Measurements from ENCODE around the gene AGER. TPM values are rescaled to one million over a fixed set of nuclear protein-coding genes. Genes with fewer than 3 reads are reported as not detected.
A peak's percentile ranks its signal among the peaks of the same experiment; 100 is the strongest.

The AGER gene
- total and polyA plus RNA-seq, 2 experiments from 2014 or later: 3.4 to 4.5 TPM

DNA sequence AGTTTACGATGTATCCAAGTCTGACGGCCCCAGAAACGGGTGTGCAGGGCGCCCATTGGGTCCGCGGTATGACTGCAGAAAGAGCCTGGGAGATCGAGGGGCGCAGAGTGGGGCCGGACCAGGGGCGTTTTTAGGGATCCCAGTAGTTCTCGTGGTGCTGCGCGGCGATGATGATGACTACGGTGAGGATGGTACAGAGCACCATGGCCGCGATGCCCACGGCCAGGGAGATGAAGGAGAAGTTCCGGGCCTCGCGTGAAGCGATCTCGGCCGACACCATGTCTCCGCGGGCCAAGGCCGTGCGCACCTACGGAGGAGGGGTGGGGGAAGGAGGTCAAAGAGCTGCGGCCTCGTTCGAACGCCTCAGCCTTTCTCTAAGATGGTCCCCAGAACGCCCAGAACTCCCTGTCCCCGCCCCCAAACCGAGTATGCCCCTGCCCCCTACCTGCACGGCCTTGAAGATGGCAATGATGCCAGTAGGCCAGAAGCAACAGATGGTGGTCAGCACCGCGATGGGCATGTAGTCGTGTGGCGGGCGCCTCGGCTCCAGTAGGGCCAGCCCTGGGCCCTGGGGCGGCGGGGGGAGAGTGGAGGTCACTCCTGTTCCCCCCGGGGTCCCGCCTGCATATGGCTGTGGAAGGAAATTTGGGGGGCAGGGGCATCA is 34.8 kb downstream of the AGER start:
- Histone ChIP-seq H3K36me3 (replicated peaks; ENCODE audit: insufficient read depth, low read depth) (no peaks in the 10 kb centered on the region), H3K9me2 (replicated peaks; ENCODE audit: insufficient read depth) (no peaks in the 10 kb centered on the region), H3K27ac (no peak overlapping the region), H3K27me3 (peaks cover 26% of the 10 kb centered on the region), H4K20me1 (ENCODE audit: insufficient read depth, poor library complexity, severe bottlenecking) (no peaks in the 10 kb centered on the region), H3K4me2 (peak overlapping the region; percentile 66), H3K9me3 (ENCODE audit: low read depth) (no peaks in the 10 kb centered on the region), H3K79me2 (no peaks in the 10 kb centered on the region), H2AFZ (no peak overlapping the region), H3K4me1 (ENCODE audit: insufficient read depth) (peaks cover 17% of the 10 kb centered on the region), H3K4me3 (no peak overlapping the region)
- no peak for DNase-seq (ENCODE audit: low spot score)
- TF ChIP-seq, protein P1, sequence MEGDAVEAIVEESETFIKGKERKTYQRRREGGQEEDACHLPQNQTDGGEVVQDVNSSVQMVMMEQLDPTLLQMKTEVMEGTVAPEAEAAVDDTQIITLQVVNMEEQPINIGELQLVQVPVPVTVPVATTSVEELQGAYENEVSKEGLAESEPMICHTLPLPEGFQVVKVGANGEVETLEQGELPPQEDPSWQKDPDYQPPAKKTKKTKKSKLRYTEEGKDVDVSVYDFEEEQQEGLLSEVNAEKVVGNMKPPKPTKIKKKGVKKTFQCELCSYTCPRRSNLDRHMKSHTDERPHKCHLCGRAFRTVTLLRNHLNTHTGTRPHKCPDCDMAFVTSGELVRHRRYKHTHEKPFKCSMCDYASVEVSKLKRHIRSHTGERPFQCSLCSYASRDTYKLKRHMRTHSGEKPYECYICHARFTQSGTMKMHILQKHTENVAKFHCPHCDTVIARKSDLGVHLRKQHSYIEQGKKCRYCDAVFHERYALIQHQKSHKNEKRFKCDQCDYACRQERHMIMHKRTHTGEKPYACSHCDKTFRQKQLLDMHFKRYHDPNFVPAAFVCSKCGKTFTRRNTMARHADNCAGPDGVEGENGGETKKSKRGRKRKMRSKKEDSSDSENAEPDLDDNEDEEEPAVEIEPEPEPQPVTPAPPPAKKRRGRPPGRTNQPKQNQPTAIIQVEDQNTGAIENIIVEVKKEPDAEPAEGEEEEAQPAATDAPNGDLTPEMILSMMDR (IDR thresholded peaks at IDR 0.05; ENCODE audit: poor library complexity): no peak
- TF ChIP-seq EZH2phosphoT487 (IDR thresholded peaks at IDR 0.05; ENCODE audit: low read depth, severe bottlenecking, unreplicated experiment): no peak
- no peak for TF ChIP-seq EZH2 (IDR thresholded peaks at IDR 0.05; ENCODE audit: borderline replicate concordance)
- 63% methylated on average over 37 of the region's 47 CpGs for WGBS (ENCODE audit: low lambda C conversion rate, missing lambda C conversion rate)

DNA sequence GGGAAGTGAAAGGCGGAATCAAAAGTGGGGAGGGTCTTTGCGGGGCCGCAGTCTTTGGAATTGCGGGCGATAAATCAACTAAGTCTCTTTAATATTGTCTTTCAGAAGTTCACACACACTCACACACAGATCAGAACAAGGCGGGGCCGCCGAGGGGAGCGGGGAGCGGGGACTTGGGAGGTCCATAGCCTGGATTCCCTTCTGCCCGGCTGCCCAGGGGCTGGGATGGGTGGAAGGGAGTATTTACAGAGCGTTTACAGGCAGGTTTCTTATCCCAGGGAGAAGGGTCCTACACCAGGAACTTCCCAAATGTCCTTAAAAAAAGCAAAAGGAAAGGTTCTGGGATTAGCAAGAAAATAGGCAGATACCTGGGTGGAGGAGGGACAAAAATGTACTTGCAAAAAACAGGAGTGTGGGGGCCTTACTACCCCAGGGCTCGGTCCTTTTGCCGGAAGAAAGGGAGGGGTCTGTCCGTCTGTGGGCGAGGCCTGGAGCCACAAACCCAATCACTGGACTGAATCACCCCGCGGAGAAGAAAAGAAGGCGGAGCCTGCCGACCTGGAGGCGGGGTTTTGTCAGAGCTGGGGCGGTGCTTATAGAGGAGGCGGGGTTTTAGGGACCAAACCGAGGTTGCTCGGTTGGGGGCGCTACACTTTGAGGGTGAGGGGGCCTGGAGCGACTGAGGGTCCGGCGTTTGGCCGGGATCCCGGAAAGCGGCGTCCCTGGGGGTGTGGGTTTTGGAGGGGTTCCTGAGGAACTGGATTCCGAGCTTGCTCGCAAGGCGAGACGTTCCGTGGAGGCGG is 35.6 kb downstream of the AGER start:
- H3K27ac ChIP-seq: no peak overlapping the region
- no peaks in the 10 kb centered on the region for H3K79me2 ChIP-seq
- TF ChIP-seq EZH2 (IDR thresholded peaks at IDR 0.05; ENCODE audit: borderline replicate concordance) (no peak), EZH2phosphoT487 (IDR thresholded peaks at IDR 0.05; ENCODE audit: low read depth, severe bottlenecking, unreplicated experiment) (no peak)
- TF ChIP-seq, protein P1 (IDR thresholded peaks at IDR 0.05; ENCODE audit: poor library complexity): peak; percentile 23
- H3K36me3 ChIP-seq (replicated peaks; ENCODE audit: insufficient read depth, low read depth): no peaks in the 10 kb centered on the region
- H3K4me1 ChIP-seq (ENCODE audit: insufficient read depth): peaks cover 17% of the 10 kb centered on the region
- H3K9me3 ChIP-seq (ENCODE audit: low read depth): no peaks in the 10 kb centered on the region
- whole genome bisulfite sequencing (ENCODE audit: low lambda C conversion rate, missing lambda C conversion rate): 47% methylated on average over 38 of the region's 39 CpGs
- no peaks in the 10 kb centered on the region for H3K9me2 ChIP-seq (replicated peaks; ENCODE audit: insufficient read depth)
- H3K4me2 ChIP-seq: peak overlapping the region; percentile 66
- H2AFZ ChIP-seq: no peak overlapping the region
- H4K20me1 ChIP-seq (ENCODE audit: insufficient read depth, poor library complexity, severe bottlenecking): no peaks in the 10 kb centered on the region
- H3K4me3 ChIP-seq: no peak overlapping the region
- DNase-seq (ENCODE audit: low spot score): peak; percentile 72
- peaks cover 26% of the 10 kb centered on the region for H3K27me3 ChIP-seq

DNA sequence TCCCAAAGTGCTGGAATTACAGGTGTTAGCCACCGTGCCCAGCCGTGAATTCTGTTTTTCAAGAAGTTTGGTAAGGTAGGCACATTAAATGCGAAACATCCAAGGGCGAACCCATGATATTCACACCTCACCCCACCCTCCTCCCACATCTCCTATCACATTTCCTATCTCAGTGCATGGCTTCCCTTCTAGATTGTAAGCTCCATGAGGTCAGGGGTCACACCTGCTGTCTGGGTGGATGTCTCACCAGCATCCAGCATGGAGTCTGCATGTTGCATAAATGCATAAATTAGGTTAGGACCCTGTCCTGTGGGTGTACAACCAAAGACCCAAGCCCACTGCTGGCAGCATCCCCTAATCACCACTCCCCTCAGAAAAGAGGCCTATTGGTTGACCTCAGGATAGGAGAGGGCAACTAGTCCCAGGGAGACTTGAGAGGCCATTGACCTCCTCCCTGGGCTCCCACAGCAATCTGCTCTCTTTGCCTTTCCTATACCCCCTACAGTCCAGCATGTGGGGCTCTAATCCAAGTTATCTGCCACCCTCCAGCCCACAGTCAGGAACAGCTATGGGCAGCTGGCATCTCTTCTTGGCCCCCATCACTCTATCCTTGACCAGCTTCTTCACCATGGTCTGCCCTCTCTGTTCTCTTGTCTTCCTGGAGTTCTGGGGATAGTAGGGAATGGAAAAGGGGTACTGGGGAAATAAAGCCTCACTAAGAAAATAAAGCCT is 36.5 kb downstream of the AGER start:
- H4K20me1 ChIP-seq (ENCODE audit: insufficient read depth, poor library complexity, severe bottlenecking): no peaks in the 10 kb centered on the region
- no peak for DNase-seq (ENCODE audit: low spot score)
- peaks cover 26% of the 10 kb centered on the region for H3K27me3 ChIP-seq
- WGBS (ENCODE audit: low lambda C conversion rate, missing lambda C conversion rate): 98% methylated on average over 4 of the region's 4 CpGs
- no peaks in the 10 kb centered on the region for H3K36me3 ChIP-seq (replicated peaks; ENCODE audit: insufficient read depth, low read depth)
- no peak overlapping the region for H3K4me3 ChIP-seq
- no peaks in the 10 kb centered on the region for H3K9me2 ChIP-seq (replicated peaks; ENCODE audit: insufficient read depth)
- H3K4me1 ChIP-seq (ENCODE audit: insufficient read depth): peaks cover 8% of the 10 kb centered on the region
- no peaks in the 10 kb centered on the region for H3K9me3 ChIP-seq (ENCODE audit: low read depth)
- H3K27ac ChIP-seq: no peak overlapping the region
- TF ChIP-seq EZH2 (IDR thresholded peaks at IDR 0.05; ENCODE audit: borderline replicate concordance): no peak
- TF ChIP-seq, protein P1 (IDR thresholded peaks at IDR 0.05; ENCODE audit: poor library complexity): no peak
- no peak for TF ChIP-seq EZH2phosphoT487 (IDR thresholded peaks at IDR 0.05; ENCODE audit: low read depth, severe bottlenecking, unreplicated experiment)
- no peak overlapping the region for H2AFZ ChIP-seq
- H3K79me2 ChIP-seq: no peaks in the 10 kb centered on the region
- H3K4me2 ChIP-seq: peak overlapping the region; percentile 66
